ENCODE data around the gene RASSF3. TPM values are rescaled to one million over a fixed set of nuclear protein-coding genes. Genes with fewer than 3 reads are reported as not detected.
"Not testable (repeated sequence)": the region's sequence is repeated elsewhere in the genome, so short reads cannot be mapped to it uniquely, and the experiment has no call there.

Gene RASSF3
- total RNA-seq, 8 experiments from 2014 or later, result 0.60 to 34.4 (median 2.8) TPM

GRCh38 chr12:64681200-64682052 is 71.1 kb downstream of the RASSF3 start:
- no peak overlapping the region for H3K27ac ChIP-seq
- H3K4me1 ChIP-seq (replicated peaks in 1 of 2), result peaks cover 0 to 6% of the 10 kb centered on the region in 2 donors
- WGBS, 10 experiments, result 86 to 100% (median 94%) methylated on average over 1 to 4 of the region's 5 CpGs; no CpG with 5 or more reads in 2 of the 10 experiments
- in situ Hi-C loops (cut with MboI; ENCODE audit: low pct_unique_long_range_greater_than_20kb in 2 of 9, low sequenced_read_pairs in 9 of 9, unreplicated experiment in 9 of 9), result loop anchor here in 2 of 9 experiments (25.0 kb wide), 2 partner anchors 119 to 144 kb away; no protein-coding TSS in a partner anchor
- ATAC-seq (replicated peaks in 6 of 8), result no peak
- no peak overlapping the region for H3K4me3 ChIP-seq

DNA sequence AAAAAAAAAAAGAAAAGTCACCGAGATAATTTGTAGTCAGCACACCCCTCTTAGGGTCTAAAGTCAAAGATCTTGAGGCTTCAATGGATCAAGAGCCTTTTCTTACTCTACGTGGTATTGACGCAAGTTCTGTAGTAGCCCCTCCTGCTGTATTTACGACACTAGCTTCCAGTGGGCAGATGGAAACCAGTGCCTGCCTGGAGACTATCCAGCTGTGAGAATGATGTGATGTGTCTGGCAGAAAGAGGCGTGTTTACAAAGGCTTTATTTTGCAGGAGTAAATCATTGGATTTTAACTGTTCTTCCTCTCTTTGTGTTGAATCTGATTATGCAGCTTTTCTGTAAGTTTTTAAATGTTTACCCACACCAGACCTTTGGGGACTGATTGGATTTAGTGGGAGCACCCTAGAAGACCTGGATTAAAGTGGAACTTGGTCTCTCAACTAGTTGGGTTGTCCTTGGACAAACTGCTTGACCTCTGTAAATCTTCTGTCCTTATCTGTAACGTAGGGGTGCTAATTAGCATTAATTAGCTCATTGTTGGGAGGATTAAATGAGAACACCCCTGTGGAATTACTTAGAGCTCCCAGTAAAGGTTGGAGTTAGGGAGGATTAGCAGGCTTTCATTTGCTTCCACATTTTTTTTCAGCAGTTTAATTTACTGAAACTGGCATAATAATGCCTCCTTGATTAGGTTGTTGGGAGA is 72.4 kb downstream of the RASSF3 start:
- ATAC-seq (replicated peaks in 6 of 8), result peak in 2 of 8 experiments; percentile 29 to 75
- Histone ChIP-seq H3K4me1 (replicated peaks in 1 of 2) (peaks cover 0 to 6% of the 10 kb centered on the region in 2 donors), H3K4me3 (no peak overlapping the region), H3K27ac (no peak overlapping the region)
- in situ Hi-C loops (cut with MboI; ENCODE audit: low pct_unique_long_range_greater_than_20kb in 2 of 9, low sequenced_read_pairs in 9 of 9, unreplicated experiment in 9 of 9), result loop anchor here in 2 of 9 experiments (25.0 kb wide), 2 partner anchors 120 to 145 kb away; no protein-coding TSS in a partner anchor
- WGBS, 10 experiments, result 40 to 88% (median 75%) methylated on average over 1 to 6 of the region's 6 CpGs; no CpG with 5 or more reads in 1 of the 10 experiments

DNA sequence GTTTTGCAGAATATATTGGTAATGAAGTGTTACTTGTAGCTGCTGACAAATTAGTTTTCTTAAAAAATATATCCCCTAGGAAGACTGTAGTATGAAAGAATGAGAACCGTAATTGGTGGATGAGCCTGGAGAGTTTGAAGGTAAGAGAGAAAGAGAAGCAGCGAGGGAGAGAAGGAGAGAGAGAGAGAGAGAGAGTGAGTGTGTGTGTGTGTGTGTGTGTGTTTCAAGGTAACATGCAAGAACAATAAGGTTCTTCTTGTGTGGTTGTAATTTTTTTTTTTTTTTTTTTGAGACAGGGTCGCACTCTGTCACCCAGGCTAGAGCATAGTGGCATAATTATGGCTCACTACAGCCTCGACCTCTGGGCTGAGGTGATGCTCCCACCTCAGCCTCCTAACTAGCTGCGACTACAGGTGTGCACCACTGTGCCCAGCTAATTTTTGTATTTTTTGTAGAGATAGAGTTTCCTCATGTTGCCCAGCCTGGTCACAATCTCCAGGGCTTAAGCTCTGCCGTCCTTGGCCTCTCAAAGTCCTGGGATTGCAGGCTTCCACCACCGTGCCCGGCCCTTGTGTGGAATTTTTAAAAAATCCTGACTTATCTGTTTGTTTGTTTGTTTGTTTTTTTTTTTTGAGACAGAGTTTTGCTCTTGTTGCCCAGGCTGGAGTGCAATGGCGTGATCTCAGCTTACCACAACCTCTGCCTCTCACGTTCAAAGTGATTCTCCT is 73.7 kb downstream of the RASSF3 start:
- Histone ChIP-seq H3K27ac (no peak overlapping the region), H3K4me3 (no peak overlapping the region), H3K4me1 (replicated peaks in 1 of 2) (peaks cover 0 to 6% of the 10 kb centered on the region in 2 donors)
- 80 to 100% (median 96%) methylated on average over 1 to 9 of the region's 10 CpGs; no CpG with 5 or more reads in 1 of the 10 experiments for WGBS, 10 experiments
- no peak for ATAC-seq (replicated peaks in 6 of 8)
- in situ Hi-C loops (cut with MboI; ENCODE audit: low pct_unique_long_range_greater_than_20kb in 2 of 9, low sequenced_read_pairs in 9 of 9, unreplicated experiment in 9 of 9), result loop anchor here in 2 of 9 experiments (25.0 kb wide), 2 partner anchors 122 to 147 kb away; no protein-coding TSS in a partner anchor

DNA sequence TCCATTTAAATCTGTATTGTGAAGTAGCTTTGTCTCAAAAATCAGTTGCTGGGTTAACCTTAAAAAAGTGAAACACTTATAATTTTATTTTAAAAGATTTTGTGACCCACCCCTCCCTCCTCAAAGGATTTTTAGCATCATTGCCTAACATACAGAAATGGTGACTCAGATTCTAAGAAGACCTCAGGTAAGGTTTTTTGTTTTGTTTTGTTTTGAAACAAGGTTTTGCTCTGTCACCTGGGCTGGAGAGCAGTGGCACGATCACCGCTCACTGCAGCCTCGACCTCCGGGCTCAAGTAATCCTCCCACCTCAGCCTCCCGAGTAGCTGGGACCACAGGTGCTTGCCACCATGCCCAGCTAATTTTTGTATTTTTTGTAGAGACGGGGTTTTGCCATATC is 74.8 kb downstream of the RASSF3 start:
- no peak for ATAC-seq (replicated peaks in 6 of 8)
- in situ Hi-C loops (cut with MboI; ENCODE audit: low pct_unique_long_range_greater_than_20kb in 2 of 9, low sequenced_read_pairs in 9 of 9, unreplicated experiment in 9 of 9), result loop anchor here in 2 of 9 experiments (25.0 kb wide), 2 partner anchors 123 to 148 kb away; no protein-coding TSS in a partner anchor
- H3K27ac ChIP-seq, result no peak overlapping the region
- H3K4me1 ChIP-seq (replicated peaks in 1 of 2), result peaks cover 0 to 6% of the 10 kb centered on the region in 2 donors
- no peak overlapping the region for H3K4me3 ChIP-seq
- 80 to 100% (median 96%) methylated on average over 1 to 6 of the region's 6 CpGs; no CpG with 5 or more reads in 2 of the 10 experiments for WGBS, 10 experiments

DNA sequence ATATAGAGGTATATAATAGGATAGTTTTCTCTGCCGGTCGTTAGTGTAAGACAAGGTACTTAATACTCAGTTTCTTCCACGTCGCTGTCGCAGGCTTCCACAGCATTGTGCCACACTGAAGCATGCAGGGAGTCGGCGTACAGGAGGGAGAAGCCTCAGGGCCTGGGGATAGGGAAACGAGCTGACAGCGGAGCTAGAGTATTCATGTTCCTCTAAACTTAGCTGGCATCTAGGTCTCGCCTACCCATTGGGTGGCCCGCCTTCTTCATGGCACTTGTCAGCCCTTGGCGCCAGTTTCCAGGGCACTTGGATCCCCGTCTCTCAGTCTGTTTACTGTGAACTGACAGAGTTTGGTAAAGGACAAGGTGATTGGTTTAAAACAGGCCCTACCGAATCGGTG is 75.3 kb downstream of the RASSF3 start:
- Histone ChIP-seq H3K4me3 (no peak overlapping the region), H3K4me1 (replicated peaks in 1 of 2) (peaks cover 0 to 6% of the 10 kb centered on the region in 2 donors), H3K27ac (no peak overlapping the region)
- in situ Hi-C loops (cut with MboI; ENCODE audit: low pct_unique_long_range_greater_than_20kb in 2 of 9, low sequenced_read_pairs in 9 of 9, unreplicated experiment in 9 of 9), result loop anchor here in 2 of 9 experiments (25.0 kb wide), 2 partner anchors 123 to 148 kb away; no protein-coding TSS in a partner anchor
- ATAC-seq (replicated peaks in 6 of 8), result no peak
- WGBS, 10 experiments, result 89 to 100% (median 94%) methylated on average over 1 to 11 of the region's 15 CpGs; no CpG with 5 or more reads in 2 of the 10 experiments

- Histone ChIP-seq H3K27ac (no peak overlapping the region), H3K4me1 (replicated peaks in 1 of 2) (peaks cover 9% of the 10 kb centered on the region in 2 donors), H3K4me3 (no peak overlapping the region)
- in situ Hi-C loops (cut with MboI; ENCODE audit: low pct_unique_long_range_greater_than_20kb in 2 of 9, low sequenced_read_pairs in 9 of 9, unreplicated experiment in 9 of 9), result loop anchor here in 2 of 9 experiments (25.0 kb wide), 2 partner anchors 126 to 151 kb away; no protein-coding TSS in a partner anchor
- ATAC-seq (replicated peaks in 6 of 8), result peak in 2 of 8 experiments; percentile 24 to 47
- 5 to 90% (median 61%) methylated on average over 1 to 5 of the region's 5 CpGs; no CpG with 5 or more reads in 2 of the 10 experiments for WGBS, 10 experiments
Measured at GRCh38 chr12:64687816-64688215, 77.5 kb downstream of the RASSF3 start.

- no peak overlapping the region for H3K27ac ChIP-seq
- peaks cover 8 to 9% of the 10 kb centered on the region in 2 donors for H3K4me1 ChIP-seq (replicated peaks in 1 of 2)
- WGBS, 10 experiments, result 61 to 100% (median 85%) methylated on average over 1 to 6 of the region's 6 CpGs; no CpG with 5 or more reads in 2 of the 10 experiments
- in situ Hi-C loops (cut with MboI; ENCODE audit: low pct_unique_long_range_greater_than_20kb in 2 of 9, low sequenced_read_pairs in 9 of 9, unreplicated experiment in 9 of 9), result loop anchor here in 2 of 9 experiments (25.0 kb wide), 2 partner anchors 126 to 151 kb away; no protein-coding TSS in a partner anchor
- H3K4me3 ChIP-seq, result no peak overlapping the region
- no peak for ATAC-seq (replicated peaks in 6 of 8)
Measured at GRCh38 chr12:64688219-64688618, 77.9 kb downstream of the RASSF3 start.

GRCh38 chr12:64688715-64689114 is 78.4 kb downstream of the RASSF3 start:
- H3K4me1 ChIP-seq (replicated peaks in 1 of 2), result peaks cover 8 to 9% of the 10 kb centered on the region in 2 donors
- in situ Hi-C loops (cut with MboI; ENCODE audit: low pct_unique_long_range_greater_than_20kb in 2 of 9, low sequenced_read_pairs in 9 of 9, unreplicated experiment in 9 of 9), result loop anchor here in 2 of 9 experiments (25.0 kb wide), 2 partner anchors 126 to 151 kb away; no protein-coding TSS in a partner anchor
- no peak for ATAC-seq (replicated peaks in 6 of 8)
- H3K4me3 ChIP-seq, result no peak overlapping the region
- H3K27ac ChIP-seq, result no peak overlapping the region
- WGBS, 10 experiments, result 21 to 80% (median 65%) methylated on average over 1 to 6 of the region's 7 CpGs; no CpG with 5 or more reads in 6 of the 10 experiments

GRCh38 chr12:64690236-64690635 is 79.9 kb downstream of the RASSF3 start:
- H3K27ac ChIP-seq; H3K4me3 ChIP-seq; H3K4me1 ChIP-seq (replicated peaks in 1 of 2); ATAC-seq (replicated peaks in 6 of 8): not testable (repeated sequence)
- in situ Hi-C loops (cut with MboI; ENCODE audit: low pct_unique_long_range_greater_than_20kb in 2 of 9, low sequenced_read_pairs in 9 of 9, unreplicated experiment in 9 of 9), result loop anchor here in 4 of 9 experiments (10.0 to 25.0 kb wide), 4 partner anchors 128 to 153 kb away; no protein-coding TSS in a partner anchor
- WGBS, 10 experiments, result 70 to 100% (median 94%) methylated on average over 1 to 6 of the region's 6 CpGs; no CpG with 5 or more reads in 4 of the 10 experiments

DNA sequence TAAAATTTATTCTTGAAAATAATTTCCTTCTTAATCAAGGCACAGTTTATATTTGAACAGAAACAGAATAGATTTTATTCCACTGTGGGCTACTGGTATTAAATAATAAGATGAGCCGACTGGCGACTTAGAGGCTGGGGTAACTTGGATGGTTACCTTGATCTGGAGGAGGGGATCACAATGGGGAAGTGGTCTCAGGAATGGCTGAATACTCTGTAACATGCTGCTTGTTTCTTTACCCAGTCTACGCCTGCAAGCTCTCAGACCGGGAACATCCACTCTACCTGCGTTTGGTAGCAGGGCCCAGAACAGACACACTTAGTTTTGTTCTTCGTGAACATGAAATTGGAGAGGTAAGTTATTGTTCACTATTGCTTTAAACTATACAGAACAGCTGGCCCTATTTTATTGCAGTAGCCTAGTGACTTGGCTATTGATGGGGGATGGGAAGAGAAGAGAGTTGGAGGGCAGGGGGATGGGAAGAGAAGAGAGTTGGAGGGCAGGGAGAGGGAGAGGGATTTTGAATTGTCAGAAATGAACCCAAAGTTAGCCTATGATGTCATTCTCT is 81.0 kb downstream of the RASSF3 start:
- 20 to 100% (median 71%) methylated on average over 1 to 6 of the region's 6 CpGs; no CpG with 5 or more reads in 2 of the 10 experiments for WGBS, 10 experiments
- Histone ChIP-seq H3K27ac (peak overlapping the region in 1 of 2 donors; percentile 54), H3K4me3 (no peak overlapping the region), H3K4me1 (replicated peaks in 1 of 2) (peaks cover 8 to 12% of the 10 kb centered on the region in 2 donors)
- ATAC-seq (replicated peaks in 6 of 8), result peak in 3 of 8 experiments; percentile 11 to 42 (median 27)
- in situ Hi-C loops (cut with MboI; ENCODE audit: low pct_unique_long_range_greater_than_20kb in 2 of 9, low sequenced_read_pairs in 9 of 9, unreplicated experiment in 9 of 9), result loop anchor here in 4 of 9 experiments (10.0 to 25.0 kb wide), 4 partner anchors 129 to 154 kb away; no protein-coding TSS in a partner anchor

- H3K27ac ChIP-seq, result no peak overlapping the region
- ATAC-seq (replicated peaks in 6 of 8), result peak in 3 of 8 experiments; percentile 10 to 72 (median 44)
- in situ Hi-C loops (cut with MboI; ENCODE audit: low pct_unique_long_range_greater_than_20kb in 2 of 9, low sequenced_read_pairs in 9 of 9, unreplicated experiment in 9 of 9), result loop anchor here in 4 of 9 experiments (10.0 to 25.0 kb wide), 4 partner anchors 130 to 155 kb away; no protein-coding TSS in a partner anchor
- WGBS, 10 experiments, result 0 to 92% (median 50%) methylated on average over 1 to 2 of the region's 2 CpGs; no CpG with 5 or more reads in 1 of the 10 experiments
- peaks cover 8 to 12% of the 10 kb centered on the region in 2 donors for H3K4me1 ChIP-seq (replicated peaks in 1 of 2)
- no peak overlapping the region for H3K4me3 ChIP-seq
Measured at GRCh38 chr12:64691795-64692583, 81.7 kb downstream of the RASSF3 start.

All from motor neuron (in vitro differentiated cells).